Ureter (tissue), 1 donor: ENCODE results near the gene TCAF1. TPM values are rescaled to one million over a fixed set of nuclear protein-coding genes. Genes with fewer than 3 reads are reported as not detected.
A peak's percentile ranks its signal among the peaks of the same experiment; 100 is the strongest.
"Not testable (repeated sequence)": the region's sequence is repeated elsewhere in the genome, so short reads cannot be mapped to it uniquely, and the experiment has no call there.

Experiments used
- DNase-seq: peaks from one replicate; pipeline ENCODE4 v3.0.0-alpha.2; 2020; ENCODE audit warnings: low spot score
- total RNA-seq: library from RNA; stranded (reverse); gene quantifications from one replicate; pipeline ENCODE4 v1.2.4, GENCODE V29; 2023
- donor health status: DM: yes; HTN: yes; CAD: no.

The TCAF1 gene
- total RNA-seq, 1 donor from 2014 or later: 40.6 TPM

GRCh38 chr7:143906151-143906550, 4.2 kb upstream of the TCAF1 start:
- no peak for DNase-seq

GRCh38 chr7:143905509-143905908, 3.5 kb upstream of the TCAF1 start:
- DNase-seq: no peak

- DNase-seq: no peak
Measured at GRCh38 chr7:143902332-143902899, 440 bp upstream of the TCAF1 start.

- DNase-seq: peak; percentile 52
Measured at GRCh38 chr7:143901332-143901667, 676 bp downstream of the TCAF1 start.

GRCh38 chr7:143900230-143900766, 1.7 kb downstream of the TCAF1 start:
- DNase-seq: no peak

GRCh38 chr7:143898810-143899209, 3.2 kb downstream of the TCAF1 start:
- no peak for DNase-seq

GRCh38 chr7:143896667-143897066, 5.3 kb downstream of the TCAF1 start:
- DNase-seq: no peak

- no peak for DNase-seq
Measured at GRCh38 chr7:143892527-143893300, 9.3 kb downstream of the TCAF1 start.

GRCh38 chr7:143891457-143891856, 10.5 kb downstream of the TCAF1 start:
- DNase-seq: no peak

- DNase-seq: no peak
Measured at GRCh38 chr7:143890558-143890957, 11.4 kb downstream of the TCAF1 start.

- DNase-seq: no peak
Measured at GRCh38 chr7:143889068-143889467, 12.9 kb downstream of the TCAF1 start.

GRCh38 chr7:143886826-143887477, 15.0 kb downstream of the TCAF1 start:
- DNase-seq: no peak

- no peak for DNase-seq
Measured at GRCh38 chr7:143885951-143886350, 16.0 kb downstream of the TCAF1 start.

GRCh38 chr7:143884969-143885559, 16.9 kb downstream of the TCAF1 start:
- DNase-seq: peak; percentile 59

- DNase-seq: no peak
Measured at GRCh38 chr7:143884241-143884968, 17.6 kb downstream of the TCAF1 start.

- peak; percentile 66 for DNase-seq
Measured at GRCh38 chr7:143882604-143883078, 19.3 kb downstream of the TCAF1 start.

- DNase-seq: peak; percentile 64
Measured at GRCh38 chr7:143882020-143882603, 19.9 kb downstream of the TCAF1 start.

- no peak for DNase-seq
Measured at GRCh38 chr7:143878884-143879283, 23.1 kb downstream of the TCAF1 start.

GRCh38 chr7:143877098-143877497, 24.9 kb downstream of the TCAF1 start:
- DNase-seq: no peak

- DNase-seq: no peak
Measured at GRCh38 chr7:143876218-143876617, 25.8 kb downstream of the TCAF1 start.

- not testable (repeated sequence) for DNase-seq
Measured at GRCh38 chr7:143873242-143873641, 28.7 kb downstream of the TCAF1 start.
